IPS DF 6.9 (cell line): ENCODE measurements around the gene PCP4L1.

Source experiments
- DNase-seq: peaks from one replicate; pipeline ENCODE4 v3.0.0-alpha.2; 2013; ENCODE audit warnings: low read depth, low spot score
- H3K27ac ChIP-seq: one replicate; pipeline ENCODE4 v1.5.1; 2013; ENCODE audit warnings: low read length, control low read depth
- H3K27me3 ChIP-seq: 2 replicates; pipeline ENCODE4 v1.6.1; 2013; ENCODE audit warnings: mild to moderate bottlenecking, low read length; ENCODE audit not compliant: control insufficient read depth, insufficient read depth
- H3K36me3 ChIP-seq: 2 replicates; pipeline ENCODE4 v1.6.1; 2013; ENCODE audit warnings: low read length; ENCODE audit not compliant: control insufficient read depth, insufficient read depth
- H3K4me1 ChIP-seq: 2 replicates; pipeline ENCODE4 v1.6.1; 2013; ENCODE audit warnings: low read length; ENCODE audit not compliant: control insufficient read depth, insufficient read depth
- H3K4me3 ChIP-seq: 2 replicates; pipeline ENCODE4 v1.5.1; 2013; ENCODE audit warnings: mild to moderate bottlenecking, low read length
- H3K9me3 ChIP-seq: 2 replicates; pipeline ENCODE4 v1.6.1; 2013; ENCODE audit warnings: low read length, inconsistent platforms; ENCODE audit not compliant: control insufficient read depth, insufficient read depth
- WGBS: extraction: QIAGEN DNeasy Blood & Tissue Kit; methylation state at CpG from one replicate; pipeline ENCODE4 v1.1.7; 2013; ENCODE audit warnings: mixed read lengths, missing lambda C conversion rate; ENCODE audit not compliant: insufficient read length, insufficient coverage; 5-methylcytosine and 5-hydroxymethylcytosine counted together

The PCP4L1 gene

DNA sequence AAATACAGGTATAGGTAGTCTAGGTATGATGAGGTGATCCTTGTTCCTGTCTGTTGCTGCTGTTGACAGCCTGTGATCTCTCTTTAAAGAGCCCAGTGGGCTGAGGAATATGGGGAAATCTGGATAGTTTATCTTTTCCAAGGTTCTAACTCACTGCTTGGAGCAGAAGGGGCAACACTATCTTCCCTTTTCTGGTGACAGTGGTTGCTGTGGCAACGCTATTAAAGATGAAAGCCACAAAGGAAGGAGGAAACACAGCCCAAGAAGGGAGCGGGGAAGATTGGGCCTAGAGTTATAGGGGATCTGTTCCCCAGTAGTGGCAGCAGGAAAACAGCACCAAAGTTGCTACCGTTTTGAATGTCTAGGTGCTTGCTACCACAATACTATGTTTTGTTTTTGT is 8.8 kb downstream of the PCP4L1 start:
- DNase-seq, result no peak
- Histone ChIP-seq H3K9me3 (no peaks in the 10 kb centered on the region), H3K36me3 (no peaks in the 10 kb centered on the region), H3K4me1 (no peaks in the 10 kb centered on the region), H3K27me3 (no peaks in the 10 kb centered on the region), H3K27ac (no peak overlapping the region), H3K4me3 (no peak overlapping the region)
- no CpG with 5 or more reads among the region's 3 CpGs for WGBS

DNA sequence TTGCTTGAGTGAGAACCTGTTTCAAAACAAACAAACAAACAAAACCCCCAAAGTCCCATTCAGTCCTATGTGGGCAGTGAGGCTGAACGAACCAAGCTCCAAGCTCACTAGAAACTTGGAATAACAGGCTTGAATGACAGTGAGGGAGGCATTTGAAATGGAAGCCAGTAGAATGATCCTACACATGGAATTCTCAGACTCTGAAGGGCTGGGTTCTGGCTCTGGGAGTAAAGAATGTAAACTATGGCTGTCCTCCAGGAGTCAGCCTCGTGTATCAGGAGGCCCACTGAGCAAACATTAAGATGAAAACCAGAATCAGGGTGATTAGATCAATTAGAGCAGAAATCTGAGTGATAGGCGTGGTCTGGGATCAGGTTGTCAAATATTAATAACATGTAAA is 14.9 kb downstream of the PCP4L1 start:
- DNase-seq, result no peak
- Histone ChIP-seq H3K27ac (no peak overlapping the region), H3K27me3 (no peaks in the 10 kb centered on the region), H3K9me3 (no peaks in the 10 kb centered on the region), H3K4me3 (no peak overlapping the region), H3K36me3 (no peaks in the 10 kb centered on the region), H3K4me1 (no peaks in the 10 kb centered on the region)
- no CpG with 5 or more reads among the region's 3 CpGs for WGBS

DNA sequence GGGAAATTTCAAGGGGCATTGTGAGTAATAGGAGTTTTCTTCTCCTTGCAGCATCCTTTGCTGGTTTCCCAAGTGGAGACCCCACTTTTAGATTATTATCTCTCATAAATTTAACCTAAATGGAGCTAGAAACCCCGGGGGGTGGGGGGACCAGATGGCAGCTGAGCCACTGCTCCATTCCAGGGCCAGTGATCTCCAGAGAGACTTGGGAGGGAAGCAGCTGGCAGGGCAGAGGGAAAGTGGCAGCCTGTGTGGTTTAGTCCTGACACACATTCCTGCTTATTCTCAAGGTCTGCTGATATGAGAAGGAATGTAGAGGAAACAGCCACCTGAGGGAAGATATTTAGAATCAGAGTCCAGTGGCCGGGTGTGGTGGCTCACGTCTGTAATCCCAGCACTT is 16.3 kb downstream of the PCP4L1 start:
- Histone ChIP-seq H3K4me3 (no peak overlapping the region), H3K4me1 (no peaks in the 10 kb centered on the region), H3K36me3 (no peaks in the 10 kb centered on the region), H3K27ac (no peak overlapping the region), H3K27me3 (no peaks in the 10 kb centered on the region), H3K9me3 (no peaks in the 10 kb centered on the region)
- no peak for DNase-seq
- no CpG with 5 or more reads among the region's 3 CpGs for WGBS

DNA sequence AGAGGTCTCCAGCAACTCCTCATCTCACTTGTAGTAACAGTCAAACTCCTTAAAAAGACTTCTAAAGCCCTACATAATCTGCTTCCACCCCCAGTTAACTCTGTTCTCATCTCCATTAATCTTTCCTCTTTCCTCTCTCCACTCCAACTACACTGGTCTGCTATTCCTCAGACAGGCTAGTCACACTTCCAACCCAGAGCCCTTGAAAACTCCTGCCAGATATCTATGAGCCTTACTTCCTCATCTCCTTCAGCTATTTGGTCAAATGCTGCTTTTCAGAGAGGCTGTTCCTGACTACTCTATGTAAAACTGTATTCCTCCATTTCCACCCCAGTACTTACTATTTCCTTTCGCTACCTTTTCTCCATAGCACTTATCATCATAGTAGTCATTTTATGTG is 24.4 kb downstream of the PCP4L1 start:
- no peak overlapping the region for H3K27ac ChIP-seq
- no peaks in the 10 kb centered on the region for H3K36me3 ChIP-seq
- H3K4me3 ChIP-seq, result no peak overlapping the region
- no peaks in the 10 kb centered on the region for H3K4me1 ChIP-seq
- H3K9me3 ChIP-seq, result no peaks in the 10 kb centered on the region
- H3K27me3 ChIP-seq, result no peaks in the 10 kb centered on the region
- WGBS, result no CpG with 5 or more reads among the region's 1 CpG
- no peak for DNase-seq

DNA sequence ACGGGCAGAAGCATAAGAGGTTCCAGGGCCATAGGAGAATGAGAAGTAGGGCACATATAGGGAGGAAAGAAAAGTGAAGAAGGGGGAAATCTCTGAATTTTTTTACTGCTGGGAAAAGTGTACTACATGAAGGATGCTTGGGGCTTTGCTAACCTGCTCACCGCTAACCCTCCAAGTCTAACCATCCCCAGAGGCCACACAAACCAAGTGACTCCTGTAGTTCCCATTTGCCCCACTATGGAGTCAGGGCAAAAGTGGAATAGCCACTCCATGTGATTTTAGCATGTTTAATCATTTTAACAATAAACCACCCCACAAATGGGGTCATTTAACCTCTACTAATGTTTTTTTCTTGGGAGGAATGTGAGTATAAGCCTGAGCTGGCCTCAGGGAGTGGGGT is 26.6 kb downstream of the PCP4L1 start:
- WGBS, result no CpG with 5 or more reads among the region's 2 CpGs
- no peak for DNase-seq
- Histone ChIP-seq H3K9me3 (no peaks in the 10 kb centered on the region), H3K36me3 (no peaks in the 10 kb centered on the region), H3K4me1 (no peaks in the 10 kb centered on the region), H3K27ac (no peak overlapping the region), H3K4me3 (no peak overlapping the region), H3K27me3 (no peaks in the 10 kb centered on the region)

DNA sequence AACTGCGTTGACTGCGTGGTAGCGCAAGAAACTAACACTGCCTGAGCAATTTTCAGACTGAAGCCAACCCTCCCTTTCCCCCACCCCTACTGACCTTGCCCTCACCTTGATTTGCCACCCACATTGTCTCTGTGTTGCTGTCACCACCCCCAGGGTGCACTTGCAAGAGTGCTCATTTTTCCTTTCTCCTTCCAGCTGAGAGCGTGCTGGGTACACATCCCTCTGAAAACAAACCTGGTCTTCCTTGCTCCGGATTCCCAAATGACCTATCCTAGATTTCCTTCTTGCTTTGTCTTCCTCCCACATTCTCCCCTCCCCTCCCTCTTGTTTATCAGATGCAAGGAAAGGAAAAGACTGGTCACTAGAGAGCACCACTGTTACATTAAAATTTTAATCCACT is 27.0 kb downstream of the PCP4L1 start:
- no peak overlapping the region for H3K27ac ChIP-seq
- DNase-seq, result no peak
- no CpG with 5 or more reads among the region's 5 CpGs for WGBS

DNA sequence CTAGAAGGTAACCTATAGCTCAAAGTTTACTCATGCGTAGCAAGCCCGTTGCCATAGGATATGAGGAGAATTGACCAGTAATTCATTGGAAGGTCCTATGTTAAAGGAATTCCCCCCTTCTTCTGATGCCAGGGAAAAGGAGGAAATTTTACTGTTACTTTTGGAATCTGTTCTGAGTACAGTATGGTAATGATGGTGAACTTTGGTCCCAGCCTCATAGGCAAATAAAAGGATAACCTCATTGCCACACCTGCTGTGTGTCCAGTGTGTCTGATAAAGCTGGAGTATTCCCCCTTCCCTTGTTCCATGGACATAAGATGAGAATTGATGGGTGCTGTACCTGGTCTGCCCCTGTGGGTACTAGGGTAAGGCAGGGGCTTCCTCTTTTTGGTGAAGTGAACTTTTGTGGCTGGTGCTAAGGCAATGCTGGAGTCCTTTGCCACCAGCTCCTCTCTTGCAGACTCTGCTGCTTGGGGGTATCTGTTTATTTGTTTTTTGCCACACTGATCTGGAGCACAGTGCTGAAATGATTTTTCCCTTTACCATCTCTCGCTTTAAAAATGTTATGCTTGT is 29.0 kb downstream of the PCP4L1 start:
- H3K4me3 ChIP-seq, result no peak overlapping the region
- H3K4me1 ChIP-seq, result no peaks in the 10 kb centered on the region
- no peaks in the 10 kb centered on the region for H3K27me3 ChIP-seq
- no peak overlapping the region for H3K27ac ChIP-seq
- no peaks in the 10 kb centered on the region for H3K36me3 ChIP-seq
- DNase-seq, result no peak
- no peaks in the 10 kb centered on the region for H3K9me3 ChIP-seq
- WGBS, result no CpG with 5 or more reads among the region's 3 CpGs

More for the DNA sequence above, 27.0 kb downstream of the PCP4L1 start:
- H3K4me3 ChIP-seq, result no peak overlapping the region
- H3K36me3 ChIP-seq, result no peaks in the 10 kb centered on the region
- no peaks in the 10 kb centered on the region for H3K4me1 ChIP-seq
- no peaks in the 10 kb centered on the region for H3K27me3 ChIP-seq
- no peaks in the 10 kb centered on the region for H3K9me3 ChIP-seq

DNA sequence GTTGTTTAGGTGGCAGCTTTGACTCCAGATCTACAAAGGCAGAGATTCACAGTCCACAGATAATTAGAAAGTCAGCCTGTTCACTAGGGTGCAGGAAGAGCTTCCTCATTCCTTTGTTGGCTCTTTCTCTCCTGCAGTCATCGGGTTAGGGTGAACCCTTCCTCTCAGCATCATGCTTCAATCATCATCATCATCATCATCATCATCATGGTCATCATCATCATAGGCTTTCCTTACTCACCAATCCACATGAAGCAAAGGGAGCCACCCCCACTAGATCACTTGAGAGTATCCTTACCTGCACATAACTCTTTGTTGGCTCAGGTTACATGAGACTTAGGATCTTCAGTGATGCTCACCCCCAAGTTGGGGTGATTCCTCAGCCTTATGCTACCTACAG is 32.2 kb downstream of the PCP4L1 start:
- no CpG with 5 or more reads among the region's 1 CpG for WGBS
- Histone ChIP-seq H3K4me3 (no peak overlapping the region), H3K4me1 (no peaks in the 10 kb centered on the region), H3K27ac (no peak overlapping the region), H3K27me3 (no peaks in the 10 kb centered on the region), H3K9me3 (no peaks in the 10 kb centered on the region), H3K36me3 (no peaks in the 10 kb centered on the region)
- DNase-seq, result no peak

DNA sequence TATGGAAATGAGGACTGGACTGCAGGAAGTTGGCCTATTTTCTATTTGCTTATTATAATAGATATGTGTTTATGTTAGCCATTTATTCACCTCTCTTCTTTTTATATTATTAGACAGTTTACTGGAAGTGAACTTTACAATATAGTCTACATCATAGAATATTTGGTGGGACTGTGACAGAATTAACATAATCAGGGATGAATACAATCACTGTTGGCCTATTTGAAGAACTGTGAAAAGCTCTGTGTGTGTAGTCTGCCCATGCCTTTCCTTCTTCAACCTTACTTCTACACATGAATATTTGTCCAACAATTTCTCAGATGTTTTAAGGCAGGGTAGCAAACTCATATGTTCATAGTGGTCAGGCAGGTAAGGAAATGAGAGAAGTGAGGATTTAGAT is 38.9 kb downstream of the PCP4L1 start:
- no peak overlapping the region for H3K4me3 ChIP-seq
- H3K27ac ChIP-seq, result no peak overlapping the region
- H3K36me3 ChIP-seq, result no peaks in the 10 kb centered on the region
- no peaks in the 10 kb centered on the region for H3K9me3 ChIP-seq
- H3K4me1 ChIP-seq, result peaks cover 1% of the 10 kb centered on the region; the same call in 1 of the 2 replicates
- no peaks in the 10 kb centered on the region for H3K27me3 ChIP-seq
- no peak for DNase-seq

DNA sequence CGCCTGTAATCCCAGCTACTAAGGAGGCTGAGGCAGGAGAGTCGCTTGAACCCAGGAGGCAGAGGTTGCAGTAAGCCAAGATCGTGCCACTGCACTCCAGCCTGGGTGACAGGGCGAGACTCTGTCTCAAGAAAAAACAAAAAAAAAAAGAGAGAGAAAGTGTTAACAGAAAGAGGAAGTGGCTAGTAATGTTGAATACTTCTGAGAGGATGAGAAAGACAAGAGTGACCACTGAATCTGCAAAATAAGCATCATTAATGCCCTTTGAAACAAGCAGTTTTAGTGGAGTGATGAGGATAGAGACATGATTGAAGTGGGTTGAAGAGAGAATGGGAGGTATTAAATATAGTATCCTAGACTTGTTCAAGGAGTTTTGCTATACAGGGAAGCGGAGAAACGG is 39.6 kb downstream of the PCP4L1 start:
- WGBS, result 100% methylated on average over 2 of the region's 6 CpGs
- Histone ChIP-seq H3K36me3 (no peaks in the 10 kb centered on the region), H3K27ac (no peak overlapping the region), H3K4me3 (no peak overlapping the region), H3K9me3 (no peaks in the 10 kb centered on the region), H3K27me3 (no peaks in the 10 kb centered on the region), H3K4me1 (peaks cover 1% of the 10 kb centered on the region; the same call in 1 of the 2 replicates)
- no peak for DNase-seq

DNA sequence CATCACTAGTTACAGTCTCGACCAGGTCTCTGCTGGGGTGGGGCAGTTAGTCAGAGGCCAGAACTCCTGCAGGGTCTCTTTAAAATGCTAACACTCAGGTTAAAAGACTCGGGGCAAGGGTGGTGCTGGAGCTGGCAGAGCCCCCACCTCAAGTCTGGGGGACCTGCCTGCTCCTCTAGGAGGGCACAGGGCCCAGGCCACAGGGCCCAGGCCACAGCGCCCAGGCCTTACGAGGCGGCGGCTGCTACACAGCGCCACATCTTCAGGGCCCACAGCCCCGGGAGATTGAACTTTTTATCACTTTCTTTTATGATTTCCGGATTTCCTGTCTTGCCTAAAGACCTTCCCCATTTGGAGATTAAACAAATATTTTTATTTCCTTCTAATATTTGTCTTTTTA is 40.8 kb downstream of the PCP4L1 start:
- H3K4me3 ChIP-seq, result no peak overlapping the region
- H3K36me3 ChIP-seq, result no peaks in the 10 kb centered on the region
- no CpG with 5 or more reads among the region's 9 CpGs for WGBS
- H3K27ac ChIP-seq, result no peak overlapping the region
- peaks cover 1% of the 10 kb centered on the region; the same call in 1 of the 2 replicates for H3K4me1 ChIP-seq
- no peak for DNase-seq
- no peaks in the 10 kb centered on the region for H3K27me3 ChIP-seq
- no peaks in the 10 kb centered on the region for H3K9me3 ChIP-seq
